Measurements from ENCODE around the gene TOM1L2. TPM values are rescaled to one million over a fixed set of nuclear protein-coding genes. Genes with fewer than 3 reads are reported as not detected.

TOM1L2 gene
- total and polyA plus RNA-seq, 2 experiments from 2014 or later, result 46.4 to 145 TPM

DNA sequence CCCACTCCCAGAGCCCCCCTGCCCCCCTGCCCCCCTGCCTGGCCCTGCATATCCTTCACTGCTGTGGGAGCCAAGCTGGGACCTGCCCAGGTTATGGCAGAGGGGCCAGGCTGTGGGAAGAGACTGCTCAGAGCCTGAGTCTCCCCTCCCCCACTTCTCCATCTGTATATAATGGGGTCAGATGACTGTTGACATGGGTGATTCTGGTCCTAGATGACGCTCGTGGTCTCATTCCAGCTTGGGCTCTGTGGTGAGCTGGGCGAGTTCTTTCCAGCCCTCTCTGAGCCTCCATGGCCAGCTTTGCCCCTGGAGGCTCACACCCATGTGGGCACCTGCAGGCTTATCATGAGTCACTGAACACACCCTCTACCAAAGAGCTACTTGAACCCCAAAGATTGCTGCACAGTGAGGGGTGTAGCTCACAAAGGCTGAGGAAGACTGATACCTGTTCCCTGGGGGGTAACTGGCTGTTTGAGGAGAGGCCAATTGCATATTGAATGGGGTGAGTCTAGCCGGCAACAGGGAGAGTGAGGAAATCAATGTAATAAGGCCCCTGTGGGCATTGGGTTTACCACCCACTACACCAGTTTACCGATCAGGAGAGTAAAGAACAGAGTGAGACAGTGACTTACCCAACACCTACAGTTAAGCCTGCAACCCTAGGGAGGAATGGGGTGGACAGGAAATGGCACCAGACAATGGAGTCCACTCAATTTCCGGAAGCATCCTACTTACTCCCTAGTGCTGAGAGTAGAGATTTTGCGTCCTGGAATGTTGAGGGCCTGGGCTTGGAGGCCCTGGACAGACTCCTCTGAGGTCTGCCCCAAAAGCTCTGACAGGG is 131.2 kb downstream of the TOM1L2 start:
- DNase-seq (ENCODE audit: low read depth in 1 of 2, low spot score in 1 of 2), result peak in 1 of 2 donors; percentile 54
- no peaks in the 10 kb centered on the region for H3K27me3 ChIP-seq
- no peak overlapping the region for H3K4me3 ChIP-seq
- H3K27ac ChIP-seq, result peak overlapping the region; percentile 99
- H3K4me1 ChIP-seq (ENCODE audit: low read depth), result peaks cover 45% of the 10 kb centered on the region
- TF ChIP-seq, protein P1, sequence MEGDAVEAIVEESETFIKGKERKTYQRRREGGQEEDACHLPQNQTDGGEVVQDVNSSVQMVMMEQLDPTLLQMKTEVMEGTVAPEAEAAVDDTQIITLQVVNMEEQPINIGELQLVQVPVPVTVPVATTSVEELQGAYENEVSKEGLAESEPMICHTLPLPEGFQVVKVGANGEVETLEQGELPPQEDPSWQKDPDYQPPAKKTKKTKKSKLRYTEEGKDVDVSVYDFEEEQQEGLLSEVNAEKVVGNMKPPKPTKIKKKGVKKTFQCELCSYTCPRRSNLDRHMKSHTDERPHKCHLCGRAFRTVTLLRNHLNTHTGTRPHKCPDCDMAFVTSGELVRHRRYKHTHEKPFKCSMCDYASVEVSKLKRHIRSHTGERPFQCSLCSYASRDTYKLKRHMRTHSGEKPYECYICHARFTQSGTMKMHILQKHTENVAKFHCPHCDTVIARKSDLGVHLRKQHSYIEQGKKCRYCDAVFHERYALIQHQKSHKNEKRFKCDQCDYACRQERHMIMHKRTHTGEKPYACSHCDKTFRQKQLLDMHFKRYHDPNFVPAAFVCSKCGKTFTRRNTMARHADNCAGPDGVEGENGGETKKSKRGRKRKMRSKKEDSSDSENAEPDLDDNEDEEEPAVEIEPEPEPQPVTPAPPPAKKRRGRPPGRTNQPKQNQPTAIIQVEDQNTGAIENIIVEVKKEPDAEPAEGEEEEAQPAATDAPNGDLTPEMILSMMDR (IDR thresholded peaks at IDR 0.05; ENCODE audit: low read depth, low read length), result no peak
- H3K36me3 ChIP-seq, result no peaks in the 10 kb centered on the region
- no peaks in the 10 kb centered on the region for H3K9me3 ChIP-seq (ENCODE audit: low read depth)

DNA sequence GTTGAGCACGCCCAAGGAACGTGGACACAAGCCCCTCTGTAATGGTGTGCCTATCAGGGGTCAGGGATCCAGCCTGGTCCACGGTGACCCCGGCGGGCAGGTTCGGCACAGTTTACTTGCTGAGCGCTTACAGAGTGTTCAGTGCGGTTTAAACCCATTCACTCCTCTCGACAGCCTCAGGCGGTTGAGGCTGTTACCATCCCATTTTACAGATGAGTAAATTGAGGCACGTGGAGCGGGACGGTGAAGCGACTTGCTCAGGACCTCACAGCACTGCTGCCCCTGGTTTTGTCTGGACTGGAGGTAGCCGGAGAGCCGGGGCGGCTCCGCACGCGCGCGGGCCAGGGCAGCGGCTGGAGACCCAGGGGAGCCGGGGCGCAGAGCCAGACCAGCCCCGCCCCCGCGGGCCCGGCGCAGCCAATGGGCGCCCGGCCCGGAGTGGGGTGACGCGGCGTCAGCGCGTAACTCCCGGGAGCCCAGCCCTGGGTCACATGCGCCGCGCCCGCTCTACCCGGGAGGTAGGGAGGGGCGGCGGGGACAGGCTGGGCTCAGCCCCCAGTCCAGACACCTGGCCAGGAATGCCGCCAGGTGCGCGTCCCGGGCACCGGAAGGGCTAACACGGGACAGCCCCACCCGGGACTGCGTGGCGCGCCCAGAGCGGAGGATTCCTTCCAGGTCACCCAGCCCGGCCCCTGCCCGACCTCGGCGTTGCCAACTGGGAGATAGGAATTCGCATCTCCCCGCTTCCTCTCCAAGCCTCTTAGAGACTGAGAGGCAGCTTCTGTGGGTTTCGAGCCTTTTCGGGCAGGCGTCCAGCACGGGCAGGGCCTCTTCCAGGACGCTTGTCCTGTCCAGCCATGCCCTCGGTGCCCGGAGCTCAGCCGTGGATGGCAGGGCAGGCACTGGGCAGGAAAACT is 132.2 kb downstream of the TOM1L2 start:
- peak overlapping the region; percentile 99 for H3K27ac ChIP-seq
- H3K9me3 ChIP-seq (ENCODE audit: low read depth), result no peaks in the 10 kb centered on the region
- no peaks in the 10 kb centered on the region for H3K27me3 ChIP-seq
- DNase-seq (ENCODE audit: low read depth in 1 of 2, low spot score in 1 of 2), result peak; percentile 91 to 93
- H3K4me3 ChIP-seq, result peak overlapping the region; percentile 12
- TF ChIP-seq, protein P1 (IDR thresholded peaks at IDR 0.05; ENCODE audit: low read depth, low read length), result no peak
- peaks cover 51% of the 10 kb centered on the region for H3K4me1 ChIP-seq (ENCODE audit: low read depth)
- no peaks in the 10 kb centered on the region for H3K36me3 ChIP-seq

DNA sequence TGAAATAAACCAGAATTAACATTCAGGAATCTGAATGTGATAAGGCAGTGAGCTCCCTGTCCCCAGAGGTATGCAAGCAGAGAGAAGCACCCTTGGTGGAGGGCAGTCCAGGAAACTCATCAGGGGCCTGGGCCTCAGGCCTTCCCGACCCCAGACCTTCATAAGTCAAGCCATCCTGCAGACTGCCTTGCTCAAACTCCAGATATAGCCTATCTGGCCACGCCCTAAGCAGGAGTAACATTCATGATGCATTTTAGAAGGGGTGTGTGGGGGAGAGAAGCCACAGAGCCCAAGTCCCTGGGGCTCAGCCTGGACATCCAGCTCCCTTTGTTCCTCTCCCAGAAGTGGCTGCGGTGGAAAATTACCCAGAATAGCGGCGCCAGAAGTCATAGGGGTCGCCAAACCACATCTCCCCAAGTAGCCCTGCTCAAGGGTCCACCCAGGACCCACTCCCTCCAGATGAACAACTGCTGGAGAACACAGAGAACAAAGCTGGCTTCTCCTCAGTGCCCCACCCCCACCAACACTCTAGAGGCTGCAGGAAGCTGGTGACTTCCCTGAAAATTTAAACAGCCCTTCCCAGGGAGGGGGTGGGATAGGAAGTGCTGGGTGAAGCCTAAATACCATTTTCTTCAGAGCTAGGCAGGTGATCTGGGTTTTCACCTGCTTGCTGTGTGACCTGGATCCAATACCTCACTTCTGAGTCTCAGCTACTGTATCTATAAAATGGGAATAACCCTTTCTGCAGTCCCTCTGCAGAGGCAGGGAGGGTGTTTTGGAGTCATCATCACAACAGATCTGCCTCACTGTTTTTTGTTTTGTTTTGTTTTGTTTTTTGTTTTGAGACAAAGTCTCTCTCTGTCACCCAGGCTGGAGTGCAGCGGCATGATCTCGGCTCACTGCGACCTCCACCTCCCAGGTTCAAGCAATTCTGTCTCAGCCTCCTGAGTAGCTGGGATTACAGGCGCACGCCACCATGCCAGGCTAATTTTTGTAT is 133.9 kb downstream of the TOM1L2 start:
- Histone ChIP-seq H3K36me3 (no peaks in the 10 kb centered on the region), H3K9me3 (ENCODE audit: low read depth) (no peaks in the 10 kb centered on the region), H3K4me1 (ENCODE audit: low read depth) (peaks cover 56% of the 10 kb centered on the region), H3K4me3 (no peak overlapping the region), H3K27ac (peak overlapping the region; percentile 21), H3K27me3 (no peaks in the 10 kb centered on the region)
- TF ChIP-seq, protein P1 (IDR thresholded peaks at IDR 0.05; ENCODE audit: low read depth, low read length), result no peak
- peak in 1 of 2 donors; percentile 65 for DNase-seq (ENCODE audit: low read depth in 1 of 2, low spot score in 1 of 2)

DNA sequence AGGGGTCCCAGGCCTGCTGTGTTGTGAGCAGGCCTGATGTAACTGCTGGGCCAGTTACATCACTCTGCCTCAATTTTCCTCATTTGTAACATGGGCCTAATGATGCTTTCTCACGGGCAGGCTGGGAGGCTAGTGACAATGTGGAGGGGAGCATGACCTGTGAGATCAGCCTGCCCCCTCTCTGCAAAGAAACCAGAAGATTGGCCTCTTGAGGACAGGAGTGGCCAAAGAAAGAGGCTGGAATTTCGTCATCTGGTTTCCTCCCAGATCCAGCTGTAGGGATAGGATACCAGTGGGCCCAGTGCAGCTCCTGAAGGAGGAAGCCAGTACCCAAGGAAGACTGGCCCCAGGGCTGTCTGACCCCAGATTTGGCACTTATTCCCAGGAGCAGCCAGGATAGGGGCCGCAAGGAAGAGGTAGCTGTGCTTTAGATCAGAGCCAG is 134.8 kb downstream of the TOM1L2 start:
- H3K27ac ChIP-seq, result peak overlapping the region; percentile 85
- peak in 1 of 2 donors; percentile 90 for DNase-seq (ENCODE audit: low read depth in 1 of 2, low spot score in 1 of 2)
- no peaks in the 10 kb centered on the region for H3K27me3 ChIP-seq
- peak overlapping the region; percentile 41 for H3K4me3 ChIP-seq
- H3K4me1 ChIP-seq (ENCODE audit: low read depth), result peaks cover 56% of the 10 kb centered on the region
- no peaks in the 10 kb centered on the region for H3K9me3 ChIP-seq (ENCODE audit: low read depth)
- TF ChIP-seq, protein P1 (IDR thresholded peaks at IDR 0.05; ENCODE audit: low read depth, low read length), result no peak
- H3K36me3 ChIP-seq, result no peaks in the 10 kb centered on the region

Measured in cardiac muscle cell (in vitro differentiated cells and primary cell).